ENCODE results near the gene GMDS.

The GMDS gene

GRCh38 chr6:1815827-1816452 is 429.5 kb downstream of the GMDS start:
- H3K4me3 ChIP-seq (ENCODE audit: low read depth, low read length), result no peak overlapping the region
- TF ChIP-seq CTCF (IDR thresholded peaks at IDR 0.05; ENCODE audit: borderline replicate concordance, insufficient read depth, low read depth, low read length), result no peak

DNA sequence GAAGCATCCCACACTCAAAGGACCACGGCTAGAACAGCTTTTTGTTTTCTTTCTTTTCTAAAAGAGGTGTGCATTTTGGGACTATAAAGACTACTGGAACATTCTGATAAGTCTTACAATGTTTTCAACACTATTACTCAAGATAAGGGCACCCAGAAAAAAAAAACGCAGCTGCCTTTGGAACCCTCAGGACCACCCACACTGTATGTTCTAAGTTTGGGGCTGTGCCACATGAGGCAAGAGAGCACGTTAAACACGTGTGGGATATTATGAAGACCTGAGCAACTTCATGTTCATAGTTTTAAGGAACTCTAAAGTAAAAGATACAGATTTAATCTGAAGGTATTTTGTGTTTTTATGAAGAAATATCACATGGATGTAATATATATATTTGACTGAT is 431.1 kb downstream of the GMDS start:
- TF ChIP-seq CTCF (IDR thresholded peaks at IDR 0.05; ENCODE audit: borderline replicate concordance, insufficient read depth, low read depth, low read length), result no peak

GRCh38 chr6:1812487-1812886 is 432.9 kb downstream of the GMDS start:
- no peak for TF ChIP-seq CTCF (IDR thresholded peaks at IDR 0.05; ENCODE audit: borderline replicate concordance, insufficient read depth, low read depth, low read length)
- no peak overlapping the region for H3K4me3 ChIP-seq (ENCODE audit: low read depth, low read length)

More for the DNA sequence above, 431.1 kb downstream of the GMDS start:
- H3K4me3 ChIP-seq (ENCODE audit: low read depth, low read length), result no peak overlapping the region

- no peak for TF ChIP-seq CTCF (IDR thresholded peaks at IDR 0.05; ENCODE audit: borderline replicate concordance, insufficient read depth, low read depth, low read length)
- no peak overlapping the region for H3K4me3 ChIP-seq (ENCODE audit: low read depth, low read length)
These were observed 433.4 kb downstream of the GMDS start for GRCh38 chr6:1812034-1812433.

DNA sequence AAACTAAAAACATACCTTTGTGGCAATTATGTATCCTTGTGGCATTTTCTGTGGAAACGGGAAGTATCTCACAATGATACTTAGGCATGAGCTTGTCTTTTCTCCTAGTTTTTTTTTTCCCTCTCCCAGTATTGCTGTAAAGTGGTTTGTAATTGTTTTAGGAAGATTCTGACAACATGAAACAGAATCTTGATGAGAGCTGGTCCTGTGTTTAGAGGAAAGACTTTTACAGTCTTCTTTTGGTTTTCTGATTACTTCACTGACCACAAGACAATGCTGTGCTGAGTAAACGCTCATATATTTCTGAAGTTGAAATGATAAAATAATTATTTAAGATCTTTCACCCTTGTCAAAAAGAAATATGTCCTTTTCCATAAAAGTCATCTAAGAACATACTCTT is 434.5 kb downstream of the GMDS start:
- TF ChIP-seq CTCF (IDR thresholded peaks at IDR 0.05; ENCODE audit: borderline replicate concordance, insufficient read depth, low read depth, low read length), result no peak
- H3K4me3 ChIP-seq (ENCODE audit: low read depth, low read length), result no peak overlapping the region

GRCh38 chr6:1809291-1809988 is 436.0 kb downstream of the GMDS start:
- no peak overlapping the region for H3K4me3 ChIP-seq (ENCODE audit: low read depth, low read length)
- no peak for TF ChIP-seq CTCF (IDR thresholded peaks at IDR 0.05; ENCODE audit: borderline replicate concordance, insufficient read depth, low read depth, low read length)

GRCh38 chr6:1806935-1807334 is 438.5 kb downstream of the GMDS start:
- H3K4me3 ChIP-seq (ENCODE audit: low read depth, low read length), result no peak overlapping the region
- TF ChIP-seq CTCF (IDR thresholded peaks at IDR 0.05; ENCODE audit: borderline replicate concordance, insufficient read depth, low read depth, low read length), result no peak
